ENCODE results near the gene CDC42BPG. TPM values are rescaled to one million over a fixed set of nuclear protein-coding genes. Genes with fewer than 3 reads are reported as not detected.

CDC42BPG gene
- total RNA-seq, 1 experiment from 2014 or later: 30.1 TPM

- Histone ChIP-seq H2AFZ (ENCODE audit: low read depth, low read length, poor library complexity, severe bottlenecking) (no peak overlapping the region), H3K36me3 (ENCODE audit: control insufficient read depth in 1 of 2, insufficient read depth in 2 of 2, low read length in 2 of 2) (peaks cover 0 to 25% of the 10 kb centered on the region in 2 experiments; a peak in 2 of 4 replicates), H3K27ac (ENCODE audit: low read depth, low read length) (peak overlapping the region; percentile 64), H3K9ac (ENCODE audit: low read length) (peak overlapping the region; percentile 65), H3K79me2 (ENCODE audit: insufficient read depth, low read length) (peaks cover 21% of the 10 kb centered on the region), H4K20me1 (ENCODE audit: insufficient read depth) (no peaks in the 10 kb centered on the region), H3K9me2 (ENCODE audit: insufficient read depth) (no peaks in the 10 kb centered on the region), H3K4me2 (ENCODE audit: low read length) (peak overlapping the region; percentile 53; the same call in 1 of the 2 replicates), H3K27me3 (ENCODE audit: insufficient read depth, low read length) (no peaks in the 10 kb centered on the region), H3K4me1 (ENCODE audit: control insufficient read depth in 1 of 2, insufficient read depth in 2 of 2, low read length in 2 of 2) (peaks cover 88 to 98% of the 10 kb centered on the region in 2 experiments), H3K4me3 (replicated peaks in 1 of 2; ENCODE audit: low read depth in 1 of 2, low read length in 2 of 2) (no peak overlapping the region), H3K9me3 (ENCODE audit: control insufficient read depth in 1 of 2, insufficient read depth in 1 of 2, low read depth in 1 of 2, low read length in 2 of 2) (no peaks in the 10 kb centered on the region)
- BruUV-seq (replicated peaks): no TSS peak
- ChIA-PET CTCF (interaction anchor here (7.3 kb wide), 1 partner anchor 39 kb away, joined by 112 read pairs; no protein-coding TSS in a partner anchor), POLR2A (interaction anchor here (9.0 kb wide), 1 partner anchor 26 kb away, joined by 56 read pairs; the partner anchor contains the start of gene EHD1), RAD21 (ENCODE audit: low non-redundant PET in 1 of 2, low total read pairs in 2 of 2, uncharacterized antibody in 2 of 2, unreplicated experiment in 2 of 2) (no interaction called here)
- intact Hi-C loops (cut with micrococcal nuclease): no loop called here
- DNase-seq (ENCODE audit: low read depth, low spot score) (no peak), ATAC-seq (no peak)
- TF ChIP-seq JUND (IDR thresholded peaks at IDR 0.05) (no peak), CBX3 (IDR thresholded peaks at IDR 0.05; ENCODE audit: low read depth) (no peak), ZBTB33 (IDR thresholded peaks at IDR 0.05; ENCODE audit: extremely low read depth, insufficient replicate concordance, low read length) (no peak), SRF (IDR thresholded peaks at IDR 0.05; ENCODE audit: low read depth) (no peak), FOSL1 (IDR thresholded peaks at IDR 0.05; ENCODE audit: low read depth) (no peak), YY1 (IDR thresholded peaks at IDR 0.05; ENCODE audit: extremely low read depth, insufficient replicate concordance, low read depth, low read length) (no peak), ZNF274 (IDR thresholded peaks at IDR 0.05; ENCODE audit: low read depth, low read length) (no peak), SIN3A (IDR thresholded peaks at IDR 0.05; ENCODE audit: low read depth) (no peak), CTCF (IDR thresholded peaks at IDR 0.05 in 2 of 3, conservative IDR thresholded peaks at IDR 0.05 in 1 of 3; ENCODE audit: borderline replicate concordance in 1 of 3, insufficient read depth in 1 of 3, low read depth in 2 of 3, low read length in 2 of 3) (no peak), EGR1 (IDR thresholded peaks at IDR 0.05; ENCODE audit: low read depth) (no peak), MAX (IDR thresholded peaks at IDR 0.05) (no peak)
- TF ChIP-seq, protein P1, sequence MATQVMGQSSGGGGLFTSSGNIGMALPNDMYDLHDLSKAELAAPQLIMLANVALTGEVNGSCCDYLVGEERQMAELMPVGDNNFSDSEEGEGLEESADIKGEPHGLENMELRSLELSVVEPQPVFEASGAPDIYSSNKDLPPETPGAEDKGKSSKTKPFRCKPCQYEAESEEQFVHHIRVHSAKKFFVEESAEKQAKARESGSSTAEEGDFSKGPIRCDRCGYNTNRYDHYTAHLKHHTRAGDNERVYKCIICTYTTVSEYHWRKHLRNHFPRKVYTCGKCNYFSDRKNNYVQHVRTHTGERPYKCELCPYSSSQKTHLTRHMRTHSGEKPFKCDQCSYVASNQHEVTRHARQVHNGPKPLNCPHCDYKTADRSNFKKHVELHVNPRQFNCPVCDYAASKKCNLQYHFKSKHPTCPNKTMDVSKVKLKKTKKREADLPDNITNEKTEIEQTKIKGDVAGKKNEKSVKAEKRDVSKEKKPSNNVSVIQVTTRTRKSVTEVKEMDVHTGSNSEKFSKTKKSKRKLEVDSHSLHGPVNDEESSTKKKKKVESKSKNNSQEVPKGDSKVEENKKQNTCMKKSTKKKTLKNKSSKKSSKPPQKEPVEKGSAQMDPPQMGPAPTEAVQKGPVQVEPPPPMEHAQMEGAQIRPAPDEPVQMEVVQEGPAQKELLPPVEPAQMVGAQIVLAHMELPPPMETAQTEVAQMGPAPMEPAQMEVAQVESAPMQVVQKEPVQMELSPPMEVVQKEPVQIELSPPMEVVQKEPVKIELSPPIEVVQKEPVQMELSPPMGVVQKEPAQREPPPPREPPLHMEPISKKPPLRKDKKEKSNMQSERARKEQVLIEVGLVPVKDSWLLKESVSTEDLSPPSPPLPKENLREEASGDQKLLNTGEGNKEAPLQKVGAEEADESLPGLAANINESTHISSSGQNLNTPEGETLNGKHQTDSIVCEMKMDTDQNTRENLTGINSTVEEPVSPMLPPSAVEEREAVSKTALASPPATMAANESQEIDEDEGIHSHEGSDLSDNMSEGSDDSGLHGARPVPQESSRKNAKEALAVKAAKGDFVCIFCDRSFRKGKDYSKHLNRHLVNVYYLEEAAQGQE (IDR thresholded peaks at IDR 0.05; ENCODE audit: low read depth): no peak
These were observed 7.4 kb upstream of the CDC42BPG start for GRCh38 chr11:64851831-64852351.
